PC-3 (cell line): ENCODE measurements around the gene UBAP2. TPM values are rescaled to one million over a fixed set of nuclear protein-coding genes. Genes with fewer than 3 reads are reported as not detected.
A peak's percentile ranks its signal among the peaks of the same experiment; 100 is the strongest.

Source experiments
- ATAC-seq: fragments of 200-7000 bp; cut with Tn5 transposase; 2 replicates; pipeline ENCODE4 v1.9.1; 2020; ENCODE audit warnings: mild to moderate bottlenecking, moderate library complexity
- BruUV-seq: library from RNA; stranded (reverse); fragments of 400-500 nt; replicated peaks from 2 replicates; lab custom pipeline; 2021; lab: Mats Ljungman, UMichigan
- CTCF ChIA-PET: fragments of 300-600 bp; sonication (Branson Sonifier 250); formaldehyde crosslinking; loops from one replicate; lab custom pipeline; 2022; ENCODE audit warnings: antibody characterized with exemption; lab: Charles Lee
- POLR2A ChIA-PET: fragments of 300-600 bp; sonication (Branson Sonifier 250); formaldehyde crosslinking; loops from one replicate; lab custom pipeline; 2022; ENCODE audit warnings: antibody characterized with exemption; ENCODE audit not compliant: unreplicated experiment; lab: Charles Lee
- DNase-seq: peaks from one replicate; pipeline ENCODE4 v3.0.0-alpha.2; 2015
- H2AFZ ChIP-seq: fragments of 300-600 bp; sonication (generic); 2 replicates; pipeline ENCODE4 v1.6.0; 2016; ENCODE audit warnings: antibody characterized with exemption, low read length
- H3F3A ChIP-seq: fragments of 300-600 bp; sonication (generic); one replicate; pipeline ENCODE4 v1.6.0; 2017; ENCODE audit warnings: antibody characterized with exemption, low read length, control low read depth, mild to moderate bottlenecking; ENCODE audit not compliant: unreplicated experiment
- H3K27ac ChIP-seq: fragments of 300-600 bp; sonication (generic); 2 replicates; pipeline ENCODE4 v1.5.1; 2016; ENCODE audit warnings: mild to moderate bottlenecking, low read length
- H3K27me3 ChIP-seq: fragments of 300-600 bp; sonication (generic); 2 replicates; pipeline ENCODE4 v1.6.1; 2016; ENCODE audit warnings: low read length, mixed read lengths
- H3K36me3 ChIP-seq: fragments of 300-600 bp; sonication (generic); 2 replicates; pipeline ENCODE4 v1.6.1; 2016; ENCODE audit warnings: low read depth, mixed run types, low read length, mixed read lengths
- H3K4me1 ChIP-seq: fragments of 300-600 bp; sonication (generic); 2 replicates; pipeline ENCODE4 v1.5.1; 2016; ENCODE audit warnings: low read length; ENCODE audit not compliant: insufficient read depth
- H3K4me2 ChIP-seq: fragments of 300-600 bp; sonication (generic); 2 replicates; pipeline ENCODE4 v1.6.0; 2016; ENCODE audit warnings: low read length
- H3K4me3 ChIP-seq: fragments of 300-600 bp; sonication (generic); 2 replicates; pipeline ENCODE4 v1.5.1; 2016; ENCODE audit warnings: mild to moderate bottlenecking, low read length, mixed read lengths
- H3K79me2 ChIP-seq: fragments of 300-600 bp; sonication (generic); 2 replicates; pipeline ENCODE4 v1.6.1; 2017; ENCODE audit warnings: low read length, mixed read lengths
- H3K9ac ChIP-seq: fragments of 300-600 bp; sonication (generic); 2 replicates; pipeline ENCODE4 v1.6.0; 2016; ENCODE audit warnings: mild to moderate bottlenecking, low read length
- H3K9me2 ChIP-seq: fragments of 300-600 bp; sonication (generic); replicated peaks from 2 replicates; pipeline ENCODE4 v1.6.1; 2016; ENCODE audit warnings: mixed run types, low read length, mixed read lengths
- H3K9me3 ChIP-seq: fragments of 300-600 bp; sonication (generic); 2 replicates; pipeline ENCODE4 v1.6.1; 2016; ENCODE audit warnings: low read length, mixed read lengths
- H4K20me1 ChIP-seq: fragments of 300-600 bp; sonication (generic); 2 replicates; pipeline ENCODE4 v1.6.1; 2016; ENCODE audit warnings: low read length, mixed read lengths
- EZH2 ChIP-seq: fragments of 300-600 bp; sonication (generic); IDR thresholded peaks from one replicate; pipeline ENCODE4 v1.6.1; 2017; ENCODE audit warnings: antibody characterized with exemption, mild to moderate bottlenecking, low read length; ENCODE audit not compliant: unreplicated experiment
- EZH2phosphoT487 ChIP-seq: fragments of 300-600 bp; sonication (generic); IDR thresholded peaks from 2 replicates; pipeline ENCODE4 v1.6.1; 2018; ENCODE audit warnings: mild to moderate bottlenecking, antibody characterized with exemption, low read length, borderline replicate concordance
- intact Hi-C: fragments of 100-400 bp; cut with micrococcal nuclease; formaldehyde crosslinking; loops from 2 replicates; pipeline ENCODE4 v1.9.0; 2023
- total RNA-seq: library from RNA; depleted of rRNA; stranded (reverse); fragments of >200 nt; gene quantifications from 2 replicates; pipeline ENCODE4 v1.2.3, GENCODE V29; 2014
- TF ChIP-seq, protein P1 (sequence below): fragments of 300-600 bp; sonication (generic); conservative IDR thresholded peaks from 2 replicates; pipeline ENCODE4 v1.5.1; 2017; ENCODE audit warnings: antibody characterized with exemption, low read depth, mild to moderate bottlenecking, low read length

Gene UBAP2
- total RNA-seq, 1 experiment from 2014 or later, result 12.6 TPM

DNA sequence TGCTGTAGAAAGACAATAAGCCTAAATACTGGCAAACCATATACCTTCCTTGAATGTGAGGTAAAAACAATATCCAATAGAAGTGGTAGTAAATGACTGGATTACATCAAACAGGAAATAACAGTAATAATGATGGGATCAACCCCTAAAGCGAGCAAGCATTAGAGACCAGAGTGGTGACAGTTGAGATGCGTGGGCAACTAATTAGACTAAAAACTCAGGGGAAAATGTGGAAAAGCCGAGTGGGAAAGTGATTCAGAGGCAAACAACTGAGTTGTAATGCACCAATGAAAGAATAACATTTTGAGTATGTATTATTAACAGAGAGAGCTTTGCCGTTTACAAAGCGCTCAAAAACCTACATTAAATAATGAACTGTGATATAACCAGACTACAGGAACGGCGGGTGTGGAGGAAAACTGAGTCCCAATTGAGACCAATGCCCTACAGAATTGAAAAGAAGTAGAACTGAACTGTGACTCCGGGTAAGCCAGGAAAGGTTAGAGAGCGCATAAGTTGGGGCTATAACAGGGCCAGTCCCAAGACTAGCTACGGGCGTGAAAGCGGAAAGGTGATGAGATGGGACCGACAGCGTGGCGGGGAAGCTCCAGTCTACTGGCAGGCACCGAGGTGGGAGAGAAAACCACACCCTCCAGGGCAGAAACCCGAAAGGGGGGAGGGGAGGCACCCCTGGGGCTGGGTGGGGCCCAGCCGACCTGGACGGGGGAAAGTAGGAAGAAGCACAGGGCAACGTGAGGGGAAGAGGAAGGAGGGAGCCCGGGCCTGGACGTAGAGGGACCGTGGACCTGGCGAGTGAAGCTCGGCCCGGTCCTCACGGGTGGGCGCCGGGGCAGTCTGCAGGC, 592 bp downstream of the UBAP2 start:
- ATAC-seq, result peak; percentile 23
- no peaks in the 10 kb centered on the region for H3K9me3 ChIP-seq
- TSS peak; percentile 48 for BruUV-seq
- H3K27ac ChIP-seq, result peak overlapping the region; percentile 94
- no peaks in the 10 kb centered on the region for H3K27me3 ChIP-seq
- peak overlapping the region; percentile 93 for H3K4me2 ChIP-seq
- POLR2A ChIA-PET, result interaction anchor here (0.6 kb wide), 4 partner anchors 20 to 133 kb away, joined by 3 to 4 read pairs (median 4); partner anchors contain the start of gene UBAP1
- peak overlapping the region; percentile 98 for H3K4me3 ChIP-seq
- DNase-seq, result peak; percentile 43
- H3K36me3 ChIP-seq, result no peaks in the 10 kb centered on the region; the same call in 1 of the 2 replicates
- peak overlapping the region; percentile 99; the same call in 1 of the 2 replicates for H2AFZ ChIP-seq
- peaks cover 18% of the 10 kb centered on the region for H3K4me1 ChIP-seq
- peak overlapping the region; percentile 99 for H3K9ac ChIP-seq
- peaks cover 56% of the 10 kb centered on the region for H3K79me2 ChIP-seq
- no peaks in the 10 kb centered on the region for H3F3A ChIP-seq
- CTCF ChIA-PET, result no interaction called here
- TF ChIP-seq EZH2, result no peak
- TF ChIP-seq EZH2phosphoT487, result no peak
- TF ChIP-seq, protein P1, sequence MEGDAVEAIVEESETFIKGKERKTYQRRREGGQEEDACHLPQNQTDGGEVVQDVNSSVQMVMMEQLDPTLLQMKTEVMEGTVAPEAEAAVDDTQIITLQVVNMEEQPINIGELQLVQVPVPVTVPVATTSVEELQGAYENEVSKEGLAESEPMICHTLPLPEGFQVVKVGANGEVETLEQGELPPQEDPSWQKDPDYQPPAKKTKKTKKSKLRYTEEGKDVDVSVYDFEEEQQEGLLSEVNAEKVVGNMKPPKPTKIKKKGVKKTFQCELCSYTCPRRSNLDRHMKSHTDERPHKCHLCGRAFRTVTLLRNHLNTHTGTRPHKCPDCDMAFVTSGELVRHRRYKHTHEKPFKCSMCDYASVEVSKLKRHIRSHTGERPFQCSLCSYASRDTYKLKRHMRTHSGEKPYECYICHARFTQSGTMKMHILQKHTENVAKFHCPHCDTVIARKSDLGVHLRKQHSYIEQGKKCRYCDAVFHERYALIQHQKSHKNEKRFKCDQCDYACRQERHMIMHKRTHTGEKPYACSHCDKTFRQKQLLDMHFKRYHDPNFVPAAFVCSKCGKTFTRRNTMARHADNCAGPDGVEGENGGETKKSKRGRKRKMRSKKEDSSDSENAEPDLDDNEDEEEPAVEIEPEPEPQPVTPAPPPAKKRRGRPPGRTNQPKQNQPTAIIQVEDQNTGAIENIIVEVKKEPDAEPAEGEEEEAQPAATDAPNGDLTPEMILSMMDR, result no peak
- intact Hi-C loops, result no loop called here
- H4K20me1 ChIP-seq, result peaks cover 27% of the 10 kb centered on the region
- no peaks in the 10 kb centered on the region for H3K9me2 ChIP-seq

DNA sequence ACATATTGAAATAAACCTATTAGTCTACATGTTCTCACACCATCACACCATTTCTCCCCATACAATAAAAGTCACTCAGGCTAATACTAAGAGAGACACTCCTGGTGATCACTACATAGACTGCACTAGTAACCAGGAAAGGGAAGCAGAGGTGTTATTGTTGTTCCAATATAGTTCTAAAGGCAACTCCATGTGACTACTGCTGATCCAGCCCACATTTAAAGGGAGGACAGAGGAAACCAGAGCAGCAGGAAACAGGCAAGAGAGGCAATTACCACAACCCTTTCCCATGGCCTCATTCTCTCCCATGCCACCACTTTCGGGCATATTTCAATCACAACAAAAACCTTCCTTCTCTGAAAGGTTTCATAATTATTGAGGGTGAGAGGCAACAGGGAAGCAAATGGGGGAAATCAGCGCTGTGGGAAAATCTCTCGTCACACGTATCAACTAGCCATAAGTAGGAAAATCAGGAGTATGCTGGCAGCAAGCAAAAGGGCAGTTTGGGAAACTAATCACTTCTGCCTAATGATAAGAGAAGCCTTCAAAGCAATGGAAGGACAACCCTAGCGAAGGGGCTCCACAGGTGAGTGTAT, 1.8 kb downstream of the UBAP2 start:
- H3K9ac ChIP-seq, result peak overlapping the region; percentile 99; the same call in 1 of the 2 replicates
- H4K20me1 ChIP-seq, result peaks cover 35% of the 10 kb centered on the region
- H3K9me3 ChIP-seq, result no peaks in the 10 kb centered on the region
- TF ChIP-seq, protein P1, result no peak
- TF ChIP-seq EZH2 (no peak), EZH2phosphoT487 (no peak)
- no peak overlapping the region for H2AFZ ChIP-seq
- no peak overlapping the region for H3K27ac ChIP-seq
- ChIA-PET CTCF (no interaction called here), POLR2A (no interaction called here)
- ATAC-seq, result peak; percentile 4; the same call in 1 of the 2 replicates
- H3K9me2 ChIP-seq, result no peaks in the 10 kb centered on the region
- H3K4me1 ChIP-seq, result peaks cover 18% of the 10 kb centered on the region
- H3K4me3 ChIP-seq, result peak overlapping the region; percentile 98
- peak; percentile 23 for DNase-seq
- H3K4me2 ChIP-seq, result peak overlapping the region; percentile 93
- no peaks in the 10 kb centered on the region for H3F3A ChIP-seq
- intact Hi-C loops, result no loop called here
- H3K36me3 ChIP-seq, result no peaks in the 10 kb centered on the region; the same call in 1 of the 2 replicates
- H3K27me3 ChIP-seq, result no peaks in the 10 kb centered on the region
- no TSS peak for BruUV-seq
- H3K79me2 ChIP-seq, result peaks cover 68% of the 10 kb centered on the region
